ENCODE results near the gene CAPZB. TPM values are rescaled to one million over a fixed set of nuclear protein-coding genes. Genes with fewer than 3 reads are reported as not detected.

CAPZB gene
- total RNA-seq, 1 donor from 2014 or later = 267 TPM

GRCh38 chr1:19338323-19338762, 147.0 kb downstream of the CAPZB start:
- intact Hi-C loops (cut with DNase I) = no loop called here
- ATAC-seq (no peak), DNase-seq (ENCODE audit: missing footprints) (no peak)

- no peak for ATAC-seq
- DNase-seq (ENCODE audit: missing footprints) = no peak
- intact Hi-C loops (cut with DNase I) = no loop called here
Observed at GRCh38 chr1:19337289-19337688, 148.1 kb downstream of the CAPZB start.

GRCh38 chr1:19336543-19336942, 148.8 kb downstream of the CAPZB start:
- DNase-seq (ENCODE audit: missing footprints) (no peak), ATAC-seq (no peak)
- intact Hi-C loops (cut with DNase I) = no loop called here

- no peak for ATAC-seq
- intact Hi-C loops (cut with DNase I) = no loop called here
- no peak for DNase-seq (ENCODE audit: missing footprints)
Observed at GRCh38 chr1:19333587-19334354, 151.6 kb downstream of the CAPZB start.

GRCh38 chr1:19332832-19333231, 152.5 kb downstream of the CAPZB start:
- DNase-seq (ENCODE audit: missing footprints) = no peak
- intact Hi-C loops (cut with DNase I) = no loop called here
- ATAC-seq = no peak

GRCh38 chr1:19331262-19331878, 154.0 kb downstream of the CAPZB start:
- no peak for DNase-seq (ENCODE audit: missing footprints)
- intact Hi-C loops (cut with DNase I) = no loop called here
- no peak for ATAC-seq

DNA sequence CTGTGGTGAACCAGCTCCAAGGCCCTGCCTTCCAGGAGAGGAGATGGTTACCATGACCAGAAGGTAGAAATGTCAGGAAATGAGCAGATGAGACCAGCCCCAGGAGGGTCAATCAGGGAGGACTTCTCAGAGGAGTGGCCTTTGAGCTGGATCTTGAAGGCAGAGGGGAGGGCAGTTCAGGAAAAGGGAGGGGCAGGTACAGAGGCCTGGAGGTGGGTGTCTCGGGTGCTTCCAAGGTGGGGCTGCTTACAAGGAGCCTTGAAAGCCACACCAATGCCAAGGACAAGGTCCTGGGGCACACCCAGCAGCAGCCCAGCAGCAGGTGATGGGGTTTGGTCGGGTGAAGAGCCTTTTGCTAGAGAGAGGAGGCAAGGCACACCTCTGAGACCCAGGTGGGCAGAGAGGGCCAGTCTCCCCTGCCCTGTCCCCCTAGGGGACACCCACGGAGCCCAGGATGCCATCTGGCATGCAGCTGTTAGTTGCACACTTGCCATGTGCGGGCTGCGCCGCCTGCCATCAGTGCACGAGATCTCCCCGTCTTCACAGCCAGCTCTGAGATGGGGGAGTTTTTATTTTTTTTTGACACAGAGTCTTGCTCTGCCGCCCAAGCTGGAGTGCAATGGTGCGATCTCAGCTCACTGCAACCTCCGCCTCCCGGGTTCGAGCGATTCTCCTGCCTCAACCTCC, 154.7 kb downstream of the CAPZB start:
- ATAC-seq (no peak), DNase-seq (ENCODE audit: missing footprints) (no peak)
- intact Hi-C loops (cut with DNase I) = no loop called here

DNA sequence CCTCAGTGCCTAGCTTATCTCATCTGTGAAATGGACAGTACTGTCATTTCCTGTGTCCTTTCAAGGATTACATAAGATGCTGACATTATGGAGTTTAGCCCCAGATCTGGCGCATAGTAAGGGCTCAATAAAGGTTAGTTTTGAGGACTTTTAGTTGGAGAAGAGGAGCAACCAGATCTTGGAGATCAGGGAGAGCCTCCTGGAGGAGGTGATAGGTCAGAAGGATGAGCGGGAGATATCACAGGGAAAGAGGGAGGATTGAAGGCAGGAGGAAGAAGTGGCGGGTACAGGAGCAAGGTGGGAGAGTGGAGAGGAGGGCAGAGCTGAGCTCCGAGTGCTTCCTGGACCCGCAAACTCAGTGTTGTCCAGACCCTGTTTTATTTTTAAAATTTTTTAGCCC, 155.7 kb downstream of the CAPZB start:
- ATAC-seq = no peak
- intact Hi-C loops (cut with DNase I) = no loop called here
- DNase-seq (ENCODE audit: missing footprints) = no peak

DNA sequence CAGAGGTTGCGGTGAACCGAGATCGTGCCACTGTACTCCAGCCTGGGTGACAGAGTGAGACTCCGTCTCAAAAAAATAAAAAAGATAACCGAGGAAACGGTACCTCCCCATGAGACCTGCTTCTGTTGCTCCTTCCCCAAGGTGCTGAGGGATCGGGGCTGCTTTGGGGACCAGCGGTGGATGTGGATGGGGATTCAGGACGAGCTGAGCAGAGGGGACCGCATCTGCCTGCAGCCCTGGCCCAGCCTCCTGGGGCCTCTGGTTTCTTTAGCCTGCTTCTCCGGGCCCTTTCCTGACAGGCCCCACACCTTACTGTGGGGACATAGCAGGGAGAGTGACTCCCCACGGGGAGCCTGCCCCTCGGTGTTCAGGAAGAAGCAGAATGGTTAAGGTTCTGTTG, 156.2 kb downstream of the CAPZB start:
- no peak for ATAC-seq
- intact Hi-C loops (cut with DNase I) = no loop called here
- DNase-seq (ENCODE audit: missing footprints) = no peak

GRCh38 chr1:19328486-19328885, 156.9 kb downstream of the CAPZB start:
- DNase-seq (ENCODE audit: missing footprints) = no peak
- intact Hi-C loops (cut with DNase I) = no loop called here
- no peak for ATAC-seq

- no peak for DNase-seq (ENCODE audit: missing footprints)
- ATAC-seq = no peak
- intact Hi-C loops (cut with DNase I) = no loop called here
Observed at GRCh38 chr1:19327736-19328135, 157.6 kb downstream of the CAPZB start.

- intact Hi-C loops (cut with DNase I) = no loop called here
- no peak for ATAC-seq
- DNase-seq (ENCODE audit: missing footprints) = no peak
Observed at GRCh38 chr1:19327301-19327700, 158.0 kb downstream of the CAPZB start.

DNA sequence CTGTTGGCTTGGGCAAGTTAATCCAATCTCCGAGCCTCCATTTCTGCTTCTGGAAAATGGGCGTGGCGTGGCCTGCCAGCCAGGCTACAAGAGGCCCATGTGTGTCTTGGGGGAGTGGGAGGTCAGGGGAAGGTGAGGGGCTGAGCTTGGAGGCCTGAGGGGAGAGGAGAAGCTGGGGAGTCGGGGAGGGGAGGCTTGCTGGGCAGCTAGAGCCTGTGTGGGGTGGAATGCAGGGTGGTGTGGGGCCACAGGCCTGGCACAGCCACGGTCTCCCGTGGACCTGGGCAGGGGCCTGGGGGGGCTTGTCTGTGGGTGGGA, 158.6 kb downstream of the CAPZB start:
- no peak for ATAC-seq
- DNase-seq (ENCODE audit: missing footprints) = no peak

DNA sequence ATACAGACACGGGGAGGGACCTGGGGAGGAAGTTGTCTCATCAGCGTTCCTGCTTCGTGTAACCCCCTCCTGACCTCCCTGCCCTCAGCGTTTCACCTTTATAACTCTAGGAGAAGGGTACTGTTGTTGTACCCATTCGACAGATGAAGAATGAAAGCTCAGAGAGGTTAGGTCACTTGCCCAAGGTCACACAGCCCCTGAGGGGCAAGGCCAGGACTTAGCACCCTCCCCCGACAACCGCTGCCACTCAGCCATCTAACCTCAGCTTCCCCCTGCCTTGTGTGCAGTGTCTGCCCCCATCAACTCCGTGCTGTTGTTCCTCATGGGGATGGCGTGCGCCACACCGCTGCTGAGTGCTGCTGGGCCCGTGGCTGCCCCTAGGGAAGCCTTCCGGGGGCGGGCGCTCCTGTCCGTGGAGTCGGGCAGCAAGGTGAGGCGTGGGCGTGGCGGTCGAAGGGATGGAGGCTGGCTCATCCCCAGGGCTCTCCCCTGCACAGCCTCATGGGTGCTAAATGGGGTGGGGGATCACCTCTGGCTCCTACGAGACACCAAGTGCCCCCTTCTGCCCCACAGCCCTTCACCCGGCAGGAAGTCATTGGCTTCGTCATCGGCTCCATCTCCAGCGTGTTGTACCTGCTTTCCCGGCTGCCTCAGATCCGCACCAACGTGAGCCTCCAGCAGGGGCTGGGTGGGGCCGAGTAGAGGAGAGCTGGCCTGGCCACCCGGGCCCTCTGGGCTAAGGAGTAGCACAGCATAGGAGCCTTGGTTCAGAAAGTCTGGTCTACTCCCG, 159.2 kb downstream of the CAPZB start:
- intact Hi-C loops (cut with DNase I) = no loop called here
- ATAC-seq = no peak
- no peak for DNase-seq (ENCODE audit: missing footprints)

More for the DNA sequence above, 158.6 kb downstream of the CAPZB start:
- intact Hi-C loops (cut with DNase I) = no loop called here

DNA sequence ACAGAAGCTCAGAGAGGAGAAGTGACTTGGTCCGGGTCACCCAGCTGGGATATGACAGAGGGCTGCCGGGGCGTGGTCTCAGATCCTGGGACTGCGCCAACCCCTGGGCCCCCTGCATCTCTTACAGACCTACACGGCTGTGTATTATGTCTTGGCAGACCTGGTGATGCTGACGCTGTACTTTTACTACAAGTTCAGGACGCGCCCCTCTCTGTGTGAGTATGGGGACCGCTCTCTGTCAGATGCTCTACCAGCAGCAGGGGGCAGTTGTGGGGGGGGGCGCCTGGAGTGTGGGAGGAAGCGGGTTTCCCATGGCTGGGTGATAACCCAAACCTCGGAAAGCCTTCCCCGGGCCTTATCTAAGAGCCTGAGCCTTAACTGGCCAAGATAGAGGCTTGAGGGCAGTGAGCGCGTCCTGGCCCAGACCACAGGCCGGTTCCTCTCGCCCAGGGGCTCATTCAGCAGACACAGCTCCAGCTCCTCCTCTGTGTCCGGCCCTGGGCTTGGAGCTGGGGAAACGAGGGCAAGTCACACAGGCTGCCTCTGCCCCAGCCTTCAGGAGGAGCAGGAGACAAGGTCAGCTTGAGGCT, 159.9 kb downstream of the CAPZB start:
- ATAC-seq = no peak
- DNase-seq (ENCODE audit: missing footprints) = no peak

GRCh38 chr1:19324665-19324990, 160.7 kb downstream of the CAPZB start:
- intact Hi-C loops (cut with DNase I) = no loop called here
- DNase-seq (ENCODE audit: missing footprints) = no peak
- ATAC-seq = no peak

More for the DNA sequence above, 159.9 kb downstream of the CAPZB start:
- intact Hi-C loops (cut with DNase I) = no loop called here

GRCh38 chr1:19323987-19324664, 161.2 kb downstream of the CAPZB start:
- ATAC-seq (no peak), DNase-seq (ENCODE audit: missing footprints) (no peak)
- intact Hi-C loops (cut with DNase I) = no loop called here

DNA sequence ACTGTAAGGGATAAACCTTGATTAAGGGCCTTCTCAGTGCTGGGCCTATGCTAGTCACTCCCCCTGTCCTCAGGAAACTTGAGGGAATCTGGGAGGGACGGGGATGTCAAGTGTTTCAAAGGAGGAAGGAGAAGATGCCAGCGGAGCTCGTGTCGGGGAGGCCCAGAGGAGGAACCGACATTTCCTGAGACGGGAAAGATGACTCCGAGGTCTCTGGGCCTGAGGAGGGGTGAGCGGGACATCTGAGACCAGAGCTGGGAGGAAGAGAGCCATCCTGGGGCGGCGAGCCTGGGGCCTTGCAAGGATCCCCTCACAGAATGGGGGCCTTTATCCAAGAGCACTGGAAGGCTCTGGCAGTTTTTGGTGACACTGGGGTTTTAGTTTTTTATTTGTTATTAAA, 162.9 kb downstream of the CAPZB start:
- intact Hi-C loops (cut with DNase I) = no loop called here
- DNase-seq (ENCODE audit: missing footprints) (no peak), ATAC-seq (no peak)

GRCh38 chr1:19321071-19321470, 164.3 kb downstream of the CAPZB start:
- ATAC-seq (no peak), DNase-seq (ENCODE audit: missing footprints) (no peak)
- intact Hi-C loops (cut with DNase I) = no loop called here

Measured in Right ventricle myocardium inferior (tissue), 1 donor.